Middle frontal gyrus (tissue), 1 donor: ENCODE results near the gene ANP32A.

ENCODE experiments used
- DNase-seq: peaks from one replicate; pipeline ENCODE4 v3.0.0-alpha.2; 2015; ENCODE audit warnings: low spot score; ENCODE audit errors: extremely low spot score

ANP32A gene

GRCh38 chr15:68755731-68756130 is 65.0 kb downstream of the ANP32A start:
- DNase-seq = no peak

GRCh38 chr15:68751622-68752021 is 69.1 kb downstream of the ANP32A start:
- DNase-seq = no peak

- no peak for DNase-seq
Observed at GRCh38 chr15:68749793-68750192, 70.9 kb downstream of the ANP32A start.

DNA sequence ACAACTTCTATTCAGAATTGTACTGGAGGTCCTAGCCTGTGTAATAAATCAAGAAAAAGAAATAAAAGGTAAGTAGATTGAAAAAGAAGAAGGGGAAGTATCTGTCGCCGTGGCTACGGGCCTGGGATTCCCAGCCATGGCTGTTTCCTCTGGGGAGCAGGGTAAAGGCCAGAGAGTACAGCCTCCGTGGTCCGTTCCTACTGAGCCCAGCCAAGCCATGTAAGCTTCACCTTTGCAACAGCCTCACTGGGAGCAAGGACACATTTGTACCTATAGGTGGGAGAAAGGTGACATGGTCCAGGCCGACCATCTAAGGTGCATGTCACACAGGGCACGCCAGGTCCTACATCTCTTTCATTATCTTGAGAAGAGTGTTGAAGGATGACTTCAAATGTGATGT is 71.3 kb downstream of the ANP32A start:
- no peak for DNase-seq

DNA sequence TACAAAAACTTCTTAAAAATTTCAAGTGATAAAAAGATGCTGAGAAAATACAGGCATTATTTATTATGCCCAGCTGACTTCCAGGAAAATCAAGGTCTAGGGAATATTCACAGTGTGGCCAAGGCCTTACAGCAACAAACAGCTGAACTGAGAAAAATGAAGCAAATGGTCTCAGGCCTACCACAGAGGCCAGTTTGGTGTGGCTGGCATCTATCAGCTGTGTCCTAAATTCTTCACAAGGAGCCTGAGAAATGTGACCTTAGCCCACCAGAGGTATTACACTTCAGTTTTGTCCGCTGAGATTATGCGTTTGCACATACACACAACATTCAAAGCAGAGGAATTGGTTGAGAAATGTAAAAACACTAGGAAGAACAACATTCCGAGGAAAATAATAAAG is 77.4 kb downstream of the ANP32A start:
- no peak for DNase-seq

DNA sequence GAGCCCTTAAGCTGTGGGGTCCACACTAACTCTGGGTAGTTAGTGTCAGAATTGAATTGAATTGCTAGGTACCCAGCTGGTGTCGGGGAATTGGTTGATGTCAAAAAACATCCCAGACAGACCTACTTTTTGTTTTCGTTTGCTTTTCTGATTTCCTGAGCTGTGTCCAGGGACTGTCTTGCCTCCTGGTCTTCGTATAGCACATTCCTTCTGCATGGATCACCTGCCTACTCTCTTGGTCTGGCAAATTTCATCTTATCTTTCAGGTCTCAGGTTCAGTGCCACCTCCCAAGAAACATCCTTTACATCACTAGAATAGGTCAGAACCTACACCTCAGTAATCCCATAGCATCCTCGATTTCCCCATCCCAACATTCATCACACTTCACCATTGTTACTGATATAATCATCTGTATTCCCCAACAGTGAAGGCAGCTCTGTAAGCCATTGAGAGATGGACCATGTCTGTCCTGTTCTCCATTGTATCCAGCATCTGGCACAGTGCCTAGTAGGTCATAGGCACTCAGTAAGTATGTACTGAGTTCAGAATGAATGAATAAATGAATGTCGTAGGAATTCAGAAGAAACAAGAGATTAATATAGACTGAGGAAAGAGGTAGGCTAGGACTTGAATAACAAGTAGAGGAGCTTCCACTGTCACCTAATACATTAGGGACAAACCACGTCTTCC is 81.2 kb downstream of the ANP32A start:
- peak; percentile 8 for DNase-seq

GRCh38 chr15:68735610-68736009 is 85.1 kb downstream of the ANP32A start:
- no peak for DNase-seq

- no peak for DNase-seq
Observed at GRCh38 chr15:68734881-68735280, 85.8 kb downstream of the ANP32A start.

DNA sequence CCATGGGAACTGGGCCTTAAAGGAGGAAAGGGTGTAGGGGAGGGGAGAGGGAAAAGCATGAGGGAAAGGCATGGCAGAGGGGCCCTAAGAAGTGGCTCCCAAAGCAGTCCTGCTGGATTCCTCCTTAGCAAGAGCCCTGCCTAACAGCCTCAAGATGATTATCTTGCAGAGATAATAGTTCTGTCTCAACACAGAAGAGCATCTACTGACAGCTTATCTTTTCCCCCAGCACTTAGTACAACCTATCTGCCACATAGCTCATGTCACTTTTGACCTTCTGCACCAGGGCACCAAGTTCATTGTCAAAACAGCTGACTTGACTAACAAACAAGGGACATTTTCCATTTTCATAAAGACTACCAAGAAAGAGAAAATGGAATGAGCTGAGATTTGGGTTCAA is 86.3 kb downstream of the ANP32A start:
- DNase-seq = no peak

GRCh38 chr15:68733666-68734065 is 87.0 kb downstream of the ANP32A start:
- no peak for DNase-seq

- no peak for DNase-seq
Observed at GRCh38 chr15:68732451-68732850, 88.2 kb downstream of the ANP32A start.

DNA sequence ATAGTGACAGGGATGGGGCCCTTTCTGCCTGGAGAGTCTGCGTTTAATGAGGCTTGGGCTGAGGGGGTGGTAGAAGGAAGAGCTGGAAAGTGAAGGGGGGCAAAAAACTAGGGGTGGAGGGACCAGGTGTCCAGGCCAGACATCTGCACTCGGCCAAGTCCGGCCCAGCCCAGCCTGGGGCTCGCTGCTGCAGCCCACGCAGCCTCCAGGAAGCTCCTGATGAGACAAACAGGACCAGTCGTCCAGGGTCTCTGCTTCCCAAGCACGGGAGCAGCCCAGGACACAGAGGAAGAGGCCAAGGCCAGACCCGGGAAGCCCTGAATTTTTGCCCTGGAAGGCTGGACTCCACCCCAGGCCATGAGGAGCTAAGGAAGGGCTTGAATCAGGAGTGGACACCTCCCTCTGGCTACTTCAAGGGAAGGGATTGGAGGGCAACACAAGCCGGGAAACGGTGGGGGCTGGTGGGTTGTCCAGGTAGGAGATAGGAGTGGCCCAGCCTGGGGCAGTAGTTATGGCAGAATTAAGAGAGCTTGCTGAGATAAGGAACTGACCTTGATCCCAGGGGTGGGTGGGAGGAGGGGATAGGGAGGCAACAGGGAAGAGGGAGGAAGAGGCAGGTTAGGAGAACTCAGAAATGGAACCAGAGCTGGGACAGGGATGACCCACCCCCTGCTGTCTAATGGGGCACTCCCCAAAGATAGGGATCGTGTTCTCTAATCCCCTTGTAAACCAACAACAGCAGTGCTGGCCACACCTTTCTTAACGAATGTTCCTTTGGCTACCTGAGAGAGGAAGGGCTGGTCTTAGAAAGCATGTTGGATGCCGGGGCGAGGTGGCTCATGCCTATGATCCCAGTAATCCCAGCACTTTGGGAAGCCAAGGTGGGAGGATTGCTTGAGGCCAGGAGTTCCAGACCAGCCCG is 89.5 kb downstream of the ANP32A start:
- no peak for DNase-seq

GRCh38 chr15:68730471-68730919 is 90.2 kb downstream of the ANP32A start:
- DNase-seq = peak; percentile 27

DNA sequence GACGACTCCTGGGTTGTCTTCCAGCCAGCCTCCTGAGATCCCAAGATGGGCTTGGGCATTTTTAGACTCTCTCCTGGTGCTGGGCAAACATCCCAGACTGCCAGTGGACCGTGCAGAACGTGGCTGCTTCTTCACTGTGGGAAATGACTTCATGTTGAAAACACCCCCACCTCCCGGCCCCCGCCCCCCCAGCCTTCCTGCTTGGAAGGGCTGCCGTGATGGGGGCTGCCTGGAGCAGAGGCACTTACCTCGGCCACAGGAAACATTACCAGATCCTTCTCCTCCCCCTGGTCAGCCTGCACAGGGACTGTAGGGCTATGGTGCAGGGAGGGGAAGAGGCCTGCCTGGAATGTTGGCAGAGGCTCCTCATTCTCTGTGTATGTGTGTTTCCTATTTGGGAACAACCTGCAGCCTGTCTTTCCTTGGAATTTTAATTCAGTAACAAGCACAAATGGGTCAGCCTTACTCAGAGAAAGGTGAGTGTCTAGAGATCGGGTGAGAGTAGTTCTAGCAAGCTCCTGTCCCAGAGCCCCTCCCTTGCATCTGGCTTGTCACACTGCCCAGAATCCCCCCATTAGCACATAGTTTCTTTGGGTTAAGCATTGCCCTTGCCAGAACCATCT is 90.8 kb downstream of the ANP32A start:
- peak; percentile 47 for DNase-seq
